GM13976 (cell line): ENCODE measurements around the gene SPCS1.
"Not testable (repeated sequence)": the region's sequence is repeated elsewhere in the genome, so short reads cannot be mapped to it uniquely, and the experiment has no call there.

Source experiments
- DNase-seq: peaks from one replicate; pipeline ENCODE4 v3.0.0; 2012; ENCODE audit warnings: low spot score
- CTCF ChIP-seq: IDR thresholded peaks from 2 replicates; pipeline ENCODE4 v1.5.1; 2012; ENCODE audit warnings: borderline replicate concordance, mild to moderate bottlenecking; ENCODE audit not compliant: insufficient read depth; ENCODE audit errors: extremely low read depth, missing control alignments, control extremely low read depth
- in situ Hi-C: fragments of 300-500 bp; cut with MboI; formaldehyde crosslinking; loops from one replicate; pipeline ENCODE4 v1.12.0; 2022; ENCODE audit warnings: low sequenced_read_pairs, mixed read lengths, inconsistent platforms; ENCODE audit not compliant: unreplicated experiment

SPCS1 gene

DNA sequence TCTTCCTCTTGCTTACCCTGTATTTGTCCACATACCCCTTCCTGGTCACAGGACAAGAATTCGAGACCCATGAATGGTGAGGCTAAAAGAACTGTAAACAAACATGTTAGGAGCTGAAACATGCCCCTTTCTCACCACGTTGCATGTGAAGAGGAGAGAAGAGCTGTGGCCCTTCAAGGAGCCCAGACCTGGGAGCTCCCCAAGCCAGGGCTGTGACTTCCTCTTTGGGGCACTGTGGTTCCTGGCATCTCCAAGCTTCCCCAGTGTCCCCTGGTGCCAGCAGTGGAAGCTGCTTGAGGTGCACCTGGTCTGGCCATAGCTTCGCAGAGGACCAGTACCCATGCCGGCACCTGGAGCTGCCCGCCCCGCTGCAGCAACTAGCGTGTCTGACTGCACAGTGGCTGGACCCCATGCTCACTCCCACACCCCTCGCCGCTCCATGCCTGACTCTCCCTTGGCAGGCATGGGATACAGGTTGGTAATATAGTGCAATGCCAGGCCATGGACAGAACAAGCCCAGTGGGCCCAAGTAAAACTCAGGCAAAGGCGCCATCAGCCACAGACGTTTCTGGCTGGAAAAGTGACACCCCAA lies 9.9 kb downstream of the SPCS1 start:
- in situ Hi-C loops = no loop called here
- TF ChIP-seq CTCF = no peak
- DNase-seq = no peak

DNA sequence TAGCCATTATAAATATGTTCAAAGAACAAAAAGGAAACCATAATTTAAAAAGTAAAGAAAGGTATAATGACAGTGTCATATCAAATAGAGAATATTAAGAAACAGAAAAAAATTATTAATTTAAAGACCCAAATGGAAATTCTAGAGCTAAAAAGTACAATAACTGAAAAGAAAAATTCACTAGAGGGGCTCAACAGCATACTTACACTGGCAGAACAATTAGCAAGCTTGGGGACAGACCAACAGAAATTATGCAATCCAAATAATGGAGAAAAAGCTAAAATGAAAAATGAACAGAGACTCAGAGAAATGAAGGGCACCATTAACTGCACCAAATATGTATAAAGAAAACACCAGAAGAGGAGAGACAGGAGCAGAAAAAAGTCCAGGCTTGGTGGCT lies 13.7 kb downstream of the SPCS1 start:
- TF ChIP-seq CTCF = no peak
- no peak for DNase-seq
- in situ Hi-C loops = no loop called here

DNA sequence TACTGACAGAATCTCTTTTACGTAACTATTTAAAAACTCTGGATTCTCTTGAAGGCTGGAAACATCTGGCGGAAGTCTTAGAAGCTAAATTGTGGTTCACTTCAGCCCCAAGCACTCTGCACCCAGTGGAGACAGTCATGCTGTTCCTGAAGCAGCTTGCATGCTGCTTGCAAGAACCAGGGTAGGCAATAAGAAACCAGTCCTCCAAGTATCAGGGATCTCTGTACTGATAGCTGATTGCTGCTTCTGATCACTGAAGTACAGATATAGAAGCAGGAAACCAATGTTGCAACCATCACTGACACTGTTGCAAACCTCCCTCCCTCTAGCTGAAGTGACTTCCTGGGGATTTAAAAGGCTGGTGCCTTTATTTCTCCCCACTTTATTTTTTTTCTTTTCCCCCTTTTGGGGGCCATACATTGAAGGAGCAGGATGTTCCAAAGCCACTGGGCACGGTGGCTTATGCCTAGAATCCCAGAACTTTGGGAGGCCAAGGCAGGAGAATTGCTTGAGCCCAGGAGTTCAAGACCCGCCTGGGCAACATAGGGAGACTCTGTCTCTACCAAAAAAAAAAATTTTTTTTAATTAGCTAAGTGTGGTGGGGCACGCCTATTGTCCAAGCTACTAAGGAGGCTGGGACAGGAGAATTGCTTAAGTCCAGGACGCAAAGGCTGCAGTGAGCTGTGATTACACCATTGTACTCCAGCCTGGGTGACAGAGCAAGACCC lies 15.3 kb downstream of the SPCS1 start:
- TF ChIP-seq CTCF = no peak
- in situ Hi-C loops = no loop called here

DNA sequence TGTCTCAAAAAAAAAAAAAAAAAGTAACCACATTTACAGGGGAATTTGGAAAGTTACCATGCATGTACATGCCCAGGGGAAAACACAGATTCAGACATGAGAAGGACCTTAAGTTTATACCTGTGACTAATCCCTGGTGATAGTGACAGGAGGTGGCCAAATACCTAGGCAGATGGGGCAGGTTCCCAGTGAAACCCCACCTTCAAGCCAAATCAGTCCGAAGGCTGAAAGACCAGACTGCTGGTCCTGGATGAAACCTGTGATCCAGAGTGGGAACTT lies 15.8 kb downstream of the SPCS1 start:
- in situ Hi-C loops = no loop called here
- DNase-seq = no peak
- no peak for TF ChIP-seq CTCF

More for the DNA sequence above, 15.3 kb downstream of the SPCS1 start:
- DNase-seq = no peak

DNA sequence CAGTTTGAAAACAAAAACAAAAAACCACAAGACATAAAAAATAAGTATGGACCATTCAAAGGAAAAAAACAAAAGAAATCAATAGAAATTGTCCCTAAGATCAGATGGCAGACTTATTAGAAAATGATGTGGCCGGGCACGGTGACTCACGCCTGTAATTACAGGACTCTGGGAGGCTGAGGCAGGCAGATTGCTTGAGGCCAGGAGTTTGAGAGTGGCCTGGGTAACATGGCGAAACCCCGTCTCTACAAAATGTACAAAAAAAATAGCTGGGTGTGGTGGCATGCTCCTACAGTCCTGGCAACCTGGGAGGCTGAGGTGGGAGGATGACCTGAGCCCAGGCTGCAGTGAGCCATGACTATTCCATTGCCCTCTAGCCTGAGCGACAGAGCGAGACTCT lies 16.6 kb downstream of the SPCS1 start:
- in situ Hi-C loops = no loop called here
- TF ChIP-seq CTCF = no peak
- DNase-seq = no peak

- no peak for DNase-seq
- in situ Hi-C loops = no loop called here
- no peak for TF ChIP-seq CTCF
Observed at GRCh38 chr3:52723935-52724334, 18.0 kb downstream of the SPCS1 start.

GRCh38 chr3:52724511-52724910 lies 18.6 kb downstream of the SPCS1 start:
- TF ChIP-seq CTCF = no peak
- no peak for DNase-seq
- in situ Hi-C loops = no loop called here

DNA sequence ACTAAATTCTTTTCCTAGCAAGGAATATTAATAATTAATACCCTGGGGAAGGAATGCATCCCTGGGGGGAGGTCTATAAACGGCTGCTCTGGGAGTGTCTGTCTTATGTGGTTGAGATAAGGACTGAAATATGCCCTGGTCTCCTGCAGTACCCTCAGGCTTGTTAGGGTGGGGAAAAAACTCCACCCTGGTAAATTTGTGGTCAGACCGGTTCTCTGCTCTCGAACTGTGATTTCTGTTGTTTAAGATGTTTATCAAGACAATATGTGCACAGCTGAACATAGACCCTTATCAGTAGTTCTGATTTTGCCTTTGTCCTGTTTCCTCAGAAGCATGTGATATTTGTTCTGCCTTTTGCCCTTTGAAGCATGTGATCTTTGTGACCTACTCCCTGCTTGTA lies 22.8 kb downstream of the SPCS1 start:
- in situ Hi-C loops = loop anchor here (25.0 kb wide), 1 partner anchor 334 kb away; no protein-coding TSS in a partner anchor
- not testable (repeated sequence) for DNase-seq
